HCT116 (cell line): ENCODE data around the gene GLRX3. TPM values are rescaled to one million over a fixed set of nuclear protein-coding genes. Genes with fewer than 3 reads are reported as not detected.

ENCODE experiments used
- ATAC-seq: fragments of 200-7000 bp; cut with Tn5 transposase; 2 replicates; pipeline ENCODE4 v1.9.1; 2020; ENCODE audit warnings: mild to moderate bottlenecking, moderate library complexity
- BruUV-seq: library from RNA; stranded (reverse); fragments of 400-500 nt; replicated peaks from 2 replicates; lab custom pipeline; 2021; lab: Mats Ljungman, UMichigan
- CTCF ChIA-PET: fragments of 300-600 bp; sonication (Branson Sonifier 250); formaldehyde crosslinking; loops from one replicate; lab custom pipeline; 2021; ENCODE audit warnings: antibody characterized with exemption; lab: Charles Lee
- POLR2A ChIA-PET: fragments of 300-600, 350-600 bp; sonication (Branson Sonifier 250); formaldehyde crosslinking; loops from one replicate; lab custom pipeline; 2021; ENCODE audit warnings: antibody characterized with exemption; lab: Charles Lee
- RAD21 ChIA-PET, 2 experiments: fragments of 300-600 bp; sonication (Branson Sonifier 250); formaldehyde crosslinking; loops; one replicate each; lab custom pipeline; 2023; ENCODE audit warnings: low total read pairs in 2 of 2; ENCODE audit not compliant: uncharacterized antibody in 2 of 2, unreplicated experiment in 2 of 2, low non-redundant PET in 1 of 2; lab: Charles Lee
- DNase-seq: peaks from one replicate; pipeline ENCODE4 v3.0.0-alpha.2; 2010; ENCODE audit warnings: low read depth, low spot score
- H2AFZ ChIP-seq: fragments of 200-600 bp; shearing (Covaris generic), sonication (generic); 2 replicates; pipeline ENCODE4 v1.6.1; 2017; ENCODE audit warnings: low read depth, mixed run types, mixed read lengths, antibody characterized with exemption, low read length; ENCODE audit not compliant: poor library complexity, severe bottlenecking
- H3K27ac ChIP-seq: 2 replicates; pipeline ENCODE4 v1.5.1; 2012; ENCODE audit warnings: low read depth, low read length
- H3K27me3 ChIP-seq: fragments of 200-600 bp; sonication (generic); 2 replicates; pipeline ENCODE4 v1.6.1; 2016; ENCODE audit warnings: mixed run types, low read length, mixed read lengths; ENCODE audit not compliant: insufficient read depth
- H3K36me3 ChIP-seq, 2 experiments: fragments of 200-500 bp in 1 of 2; fragments of 200-600 bp in 1 of 2; sonication (Bioruptor generic) in 1 of 2; sonication (generic) in 1 of 2; 2 replicates each; pipeline versions ENCODE4 v1.5.1 to v1.6.1; 2014 to 2016; ENCODE audit warnings: low read length in 2 of 2, inconsistent platforms in 1 of 2, mixed read lengths in 1 of 2, mixed run types in 1 of 2; ENCODE audit not compliant: insufficient read depth in 2 of 2, control insufficient read depth in 1 of 2
- H3K4me1 ChIP-seq, 2 experiments: fragments of 200-600 bp in 1 of 2; sonication (generic) in 1 of 2; 2 replicates each; pipeline versions ENCODE4 v1.5.1 to v1.6.1; 2012 to 2017; ENCODE audit warnings: low read length in 2 of 2, inconsistent platforms in 1 of 2, mild to moderate bottlenecking in 1 of 2, mixed read lengths in 1 of 2, mixed run types in 1 of 2, moderate library complexity in 1 of 2; ENCODE audit not compliant: insufficient read depth in 2 of 2, control insufficient read depth in 1 of 2
- H3K4me2 ChIP-seq: fragments of 200-600 bp; sonication (generic); 2 replicates; pipeline ENCODE4 v1.6.1; 2017; ENCODE audit warnings: mixed run types, low read length, mixed read lengths
- H3K4me3 ChIP-seq, 2 experiments: fragments of 200-600 bp in 1 of 2; sonication (generic) in 1 of 2; replicated peaks in 1 of 2; 2 replicates each; pipeline ENCODE4 v1.5.1; 2011 to 2016; ENCODE audit warnings: low read length in 2 of 2, control low read depth in 1 of 2, low read depth in 1 of 2, mild to moderate bottlenecking in 1 of 2, mixed read lengths in 1 of 2, mixed run types in 1 of 2
- H3K79me2 ChIP-seq: fragments of 200-600 bp; sonication (generic); 2 replicates; pipeline ENCODE4 v1.6.1; 2017; ENCODE audit warnings: mild to moderate bottlenecking, mixed run types, low read length, moderate library complexity, mixed read lengths; ENCODE audit not compliant: insufficient read depth
- H3K9ac ChIP-seq: fragments of 200-600 bp; sonication (generic); 2 replicates; pipeline ENCODE4 v1.6.1; 2016; ENCODE audit warnings: low read length, mixed read lengths
- H3K9me2 ChIP-seq: fragments of 200-600 bp; sonication (generic), shearing (Covaris generic); 2 replicates; pipeline ENCODE4 v1.6.1; 2017; ENCODE audit warnings: mixed run types, mild to moderate bottlenecking, moderate library complexity; ENCODE audit not compliant: insufficient read depth
- H3K9me3 ChIP-seq, 2 experiments: fragments of 200-500 bp in 1 of 2; fragments of 200-600 bp in 1 of 2; sonication (Bioruptor generic) in 1 of 2; sonication (generic) in 1 of 2; 2 replicates each; pipeline ENCODE4 v1.6.1; 2014 to 2017; ENCODE audit warnings: low read length in 2 of 2, mixed read lengths in 2 of 2, inconsistent platforms in 1 of 2, low read depth in 1 of 2, mild to moderate bottlenecking in 1 of 2, mixed run types in 1 of 2, moderate library complexity in 1 of 2; ENCODE audit not compliant: control insufficient read depth in 1 of 2, insufficient read depth in 1 of 2
- H4K20me1 ChIP-seq: fragments of 200-600 bp; sonication (generic), shearing (Covaris generic); 2 replicates; pipeline ENCODE4 v1.6.1; 2017; ENCODE audit warnings: mixed run types, mild to moderate bottlenecking, moderate library complexity; ENCODE audit not compliant: insufficient read depth
- CEBPB ChIP-seq: IDR thresholded peaks from 2 replicates; pipeline ENCODE4 v1.6.1; 2012; ENCODE audit warnings: low read depth
- EGR1 ChIP-seq: IDR thresholded peaks from 2 replicates; pipeline ENCODE4 v1.6.1; 2012; ENCODE audit warnings: low read depth
- EZH2phosphoT487 ChIP-seq: fragments of 200-600 bp; IDR thresholded peaks from 2 replicates; pipeline ENCODE4 v1.6.1; 2018; ENCODE audit warnings: antibody characterized with exemption, borderline replicate concordance
- POLR2A ChIP-seq: IDR thresholded peaks from 2 replicates; pipeline ENCODE4 v1.7.0; 2011; ENCODE audit warnings: borderline replicate concordance; ENCODE audit not compliant: insufficient read depth, insufficient read length; ENCODE audit errors: extremely low read depth
- SIN3A ChIP-seq: IDR thresholded peaks from 2 replicates; pipeline ENCODE4 v1.6.1; 2012; ENCODE audit warnings: low read depth
- intact Hi-C: fragments of 100-400 bp; cut with micrococcal nuclease; formaldehyde crosslinking; loops from 2 replicates; pipeline ENCODE4 v1.10.0; 2022
- total RNA-seq: library from RNA; stranded (reverse); gene quantifications from one replicate; pipeline ENCODE4 v1.2.1, GENCODE V29; 2021; ENCODE audit not compliant: unreplicated experiment
- TF ChIP-seq, protein P1 (sequence below), 3 experiments: fragments of 200-600 bp in 1 of 3; sonication (generic) in 1 of 3; IDR thresholded peaks in 2 of 3; conservative IDR thresholded peaks in 1 of 3; 2 replicates each; pipeline ENCODE4 v1.5.1; 2012 to 2017; ENCODE audit warnings: low read depth in 2 of 3, low read length in 2 of 3, antibody characterized with exemption in 1 of 3, borderline replicate concordance in 1 of 3, control low read depth in 1 of 3, mild to moderate bottlenecking in 1 of 3, mixed read lengths in 1 of 3, mixed run types in 1 of 3, moderate library complexity in 1 of 3; ENCODE audit not compliant: insufficient read depth in 1 of 3
- TF ChIP-seq, protein P2 (sequence below): IDR thresholded peaks from 2 replicates; pipeline ENCODE4 v1.6.1; 2012
- TF ChIP-seq, protein P3 (sequence below): IDR thresholded peaks from 2 replicates; pipeline ENCODE4 v1.6.1; 2012; ENCODE audit warnings: low read depth

The GLRX3 gene
- total RNA-seq, 1 experiment from 2014 or later = 59.1 TPM

DNA sequence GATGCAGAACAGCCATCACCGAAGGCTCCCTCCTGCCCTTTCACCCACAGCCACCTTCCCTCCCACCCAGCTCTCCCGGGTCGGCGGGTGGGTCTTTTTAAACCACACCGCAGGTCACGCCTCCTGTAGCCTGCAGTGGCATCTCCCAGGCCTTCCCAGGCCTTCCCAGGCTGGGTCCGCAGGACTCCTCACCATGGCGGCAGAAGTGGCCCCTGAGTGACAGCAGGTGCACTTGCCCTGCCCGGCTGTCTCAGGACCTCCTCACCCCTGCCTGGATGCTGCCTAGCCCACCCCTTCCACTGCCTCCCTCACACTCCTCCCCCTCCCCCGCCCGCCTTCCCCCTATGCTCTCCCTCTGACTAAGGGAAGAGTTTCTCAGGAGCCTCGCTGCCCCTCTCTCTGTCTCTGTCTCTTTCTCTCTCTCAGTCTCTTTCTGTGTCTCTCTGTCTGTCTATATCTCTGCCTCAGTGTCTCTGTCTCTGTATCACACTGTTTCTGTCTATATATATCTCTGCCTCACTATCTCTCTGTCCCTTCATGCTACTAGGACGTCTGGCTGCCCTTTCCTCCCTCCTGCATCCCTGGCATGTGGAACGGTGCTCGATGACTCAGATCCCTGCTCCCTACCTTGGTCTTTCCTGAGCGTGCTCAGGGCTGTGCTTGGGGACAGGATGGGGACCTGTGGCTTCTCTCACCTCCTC, 57.5 kb downstream of the GLRX3 start (continued):
- TF ChIP-seq, protein P1, sequence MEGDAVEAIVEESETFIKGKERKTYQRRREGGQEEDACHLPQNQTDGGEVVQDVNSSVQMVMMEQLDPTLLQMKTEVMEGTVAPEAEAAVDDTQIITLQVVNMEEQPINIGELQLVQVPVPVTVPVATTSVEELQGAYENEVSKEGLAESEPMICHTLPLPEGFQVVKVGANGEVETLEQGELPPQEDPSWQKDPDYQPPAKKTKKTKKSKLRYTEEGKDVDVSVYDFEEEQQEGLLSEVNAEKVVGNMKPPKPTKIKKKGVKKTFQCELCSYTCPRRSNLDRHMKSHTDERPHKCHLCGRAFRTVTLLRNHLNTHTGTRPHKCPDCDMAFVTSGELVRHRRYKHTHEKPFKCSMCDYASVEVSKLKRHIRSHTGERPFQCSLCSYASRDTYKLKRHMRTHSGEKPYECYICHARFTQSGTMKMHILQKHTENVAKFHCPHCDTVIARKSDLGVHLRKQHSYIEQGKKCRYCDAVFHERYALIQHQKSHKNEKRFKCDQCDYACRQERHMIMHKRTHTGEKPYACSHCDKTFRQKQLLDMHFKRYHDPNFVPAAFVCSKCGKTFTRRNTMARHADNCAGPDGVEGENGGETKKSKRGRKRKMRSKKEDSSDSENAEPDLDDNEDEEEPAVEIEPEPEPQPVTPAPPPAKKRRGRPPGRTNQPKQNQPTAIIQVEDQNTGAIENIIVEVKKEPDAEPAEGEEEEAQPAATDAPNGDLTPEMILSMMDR (IDR thresholded peaks at IDR 0.05 in 2 of 3, conservative IDR thresholded peaks at IDR 0.05 in 1 of 3; ENCODE audit: borderline replicate concordance in 1 of 3, insufficient read depth in 1 of 3, low read depth in 2 of 3, low read length in 2 of 3) = no peak
- TF ChIP-seq, protein P2, sequence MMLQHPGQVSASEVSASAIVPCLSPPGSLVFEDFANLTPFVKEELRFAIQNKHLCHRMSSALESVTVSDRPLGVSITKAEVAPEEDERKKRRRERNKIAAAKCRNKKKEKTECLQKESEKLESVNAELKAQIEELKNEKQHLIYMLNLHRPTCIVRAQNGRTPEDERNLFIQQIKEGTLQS = no peak
- TF ChIP-seq, all 23 proteins: peak for 0

DNA sequence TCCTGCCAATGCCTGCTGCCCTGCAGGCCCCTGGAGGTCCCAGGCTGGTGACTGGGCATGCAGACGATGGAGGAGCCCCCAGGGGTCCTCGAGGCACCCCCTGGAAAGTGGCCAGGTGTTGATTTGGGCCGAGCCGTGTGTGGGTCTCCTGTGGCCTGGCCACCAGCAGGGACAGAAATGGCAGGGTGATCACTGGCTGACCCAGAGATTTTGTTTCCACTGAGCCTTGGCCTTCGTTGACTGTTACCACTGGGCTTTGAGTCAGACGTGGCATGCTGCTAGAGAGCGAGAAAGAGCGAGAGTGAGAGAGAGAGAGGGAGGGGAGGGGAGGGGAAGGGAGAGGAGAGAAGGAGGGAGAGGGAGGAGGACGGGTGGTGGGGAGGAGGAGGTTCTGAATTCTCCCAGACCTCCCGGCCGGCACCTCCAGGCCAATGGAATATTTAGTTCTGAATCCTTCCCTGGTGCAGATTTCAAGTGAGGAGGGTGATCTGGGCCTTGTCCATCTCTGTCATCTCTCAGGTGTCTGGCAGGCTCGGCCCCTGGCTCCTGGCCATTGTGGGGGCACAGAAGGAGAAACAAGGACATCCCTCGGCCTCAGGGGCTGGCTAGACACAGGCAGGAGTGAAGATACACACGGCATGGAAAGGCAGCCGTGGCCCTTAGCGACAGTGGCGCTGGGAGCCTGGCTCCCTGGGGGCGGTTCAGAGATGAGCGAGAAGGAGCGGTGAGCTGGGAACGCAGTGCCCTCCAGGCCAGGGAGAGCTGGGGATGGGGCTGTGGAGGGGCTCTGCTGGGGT, 58.2 kb downstream of the GLRX3 start:
- CTCF ChIA-PET = no interaction called here
- intact Hi-C loops = no loop called here
- no peak for DNase-seq

More for the DNA sequence above, 58.2 kb downstream of the GLRX3 start:
- Histone ChIP-seq H3K4me3 (no peak overlapping the region), H4K20me1 (no peaks in the 10 kb centered on the region), H2AFZ (no peak overlapping the region), H3K4me2 (no peak overlapping the region), H3K9me3 (no peaks in the 10 kb centered on the region), H3K79me2 (no peaks in the 10 kb centered on the region), H3K9me2 (no peaks in the 10 kb centered on the region), H3K36me3 (no peaks in the 10 kb centered on the region), H3K27ac (no peak overlapping the region), H3K27me3 (no peaks in the 10 kb centered on the region), H3K4me1 (no peaks in the 10 kb centered on the region), H3K9ac (no peak overlapping the region)
- no peak for ATAC-seq
- no peak for TF ChIP-seq SIN3A
- TF ChIP-seq POLR2A = no peak
- TF ChIP-seq CEBPB = no peak
- TF ChIP-seq EGR1 = no peak
- no peak for TF ChIP-seq EZH2phosphoT487
- TF ChIP-seq, protein P3, sequence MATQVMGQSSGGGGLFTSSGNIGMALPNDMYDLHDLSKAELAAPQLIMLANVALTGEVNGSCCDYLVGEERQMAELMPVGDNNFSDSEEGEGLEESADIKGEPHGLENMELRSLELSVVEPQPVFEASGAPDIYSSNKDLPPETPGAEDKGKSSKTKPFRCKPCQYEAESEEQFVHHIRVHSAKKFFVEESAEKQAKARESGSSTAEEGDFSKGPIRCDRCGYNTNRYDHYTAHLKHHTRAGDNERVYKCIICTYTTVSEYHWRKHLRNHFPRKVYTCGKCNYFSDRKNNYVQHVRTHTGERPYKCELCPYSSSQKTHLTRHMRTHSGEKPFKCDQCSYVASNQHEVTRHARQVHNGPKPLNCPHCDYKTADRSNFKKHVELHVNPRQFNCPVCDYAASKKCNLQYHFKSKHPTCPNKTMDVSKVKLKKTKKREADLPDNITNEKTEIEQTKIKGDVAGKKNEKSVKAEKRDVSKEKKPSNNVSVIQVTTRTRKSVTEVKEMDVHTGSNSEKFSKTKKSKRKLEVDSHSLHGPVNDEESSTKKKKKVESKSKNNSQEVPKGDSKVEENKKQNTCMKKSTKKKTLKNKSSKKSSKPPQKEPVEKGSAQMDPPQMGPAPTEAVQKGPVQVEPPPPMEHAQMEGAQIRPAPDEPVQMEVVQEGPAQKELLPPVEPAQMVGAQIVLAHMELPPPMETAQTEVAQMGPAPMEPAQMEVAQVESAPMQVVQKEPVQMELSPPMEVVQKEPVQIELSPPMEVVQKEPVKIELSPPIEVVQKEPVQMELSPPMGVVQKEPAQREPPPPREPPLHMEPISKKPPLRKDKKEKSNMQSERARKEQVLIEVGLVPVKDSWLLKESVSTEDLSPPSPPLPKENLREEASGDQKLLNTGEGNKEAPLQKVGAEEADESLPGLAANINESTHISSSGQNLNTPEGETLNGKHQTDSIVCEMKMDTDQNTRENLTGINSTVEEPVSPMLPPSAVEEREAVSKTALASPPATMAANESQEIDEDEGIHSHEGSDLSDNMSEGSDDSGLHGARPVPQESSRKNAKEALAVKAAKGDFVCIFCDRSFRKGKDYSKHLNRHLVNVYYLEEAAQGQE = no peak
- no TSS peak for BruUV-seq
- ChIA-PET POLR2A (no interaction called here), RAD21 (no interaction called here)
